Effector CD4-positive, alpha-beta T cell (primary cell): ENCODE results near the gene HTT-AS.

ENCODE experiments used
- DNase-seq: peaks from one replicate; pipeline ENCODE4 v3.0.0-alpha.2; 2020

The HTT-AS gene

DNA sequence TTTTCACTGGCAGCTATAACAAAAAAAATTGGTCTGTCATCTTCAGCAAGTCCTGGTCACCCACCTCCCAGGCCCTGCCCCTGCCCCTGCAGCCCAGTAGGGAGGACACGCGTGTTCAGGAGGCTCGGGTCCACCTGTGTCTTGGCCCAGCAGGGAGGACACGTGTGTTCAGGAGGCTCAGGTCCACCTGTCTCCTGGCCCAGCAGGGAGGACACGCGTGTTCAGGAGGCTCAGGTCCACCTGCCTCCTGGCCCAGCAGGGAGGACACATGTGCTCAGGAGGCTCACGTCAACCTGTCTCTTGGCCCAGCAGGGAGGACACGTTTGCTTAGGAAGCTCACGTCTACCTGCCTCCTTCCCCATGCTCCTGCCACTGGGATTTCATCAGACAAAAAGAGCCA, 44.9 kb downstream of the HTT-AS start:
- no peak for DNase-seq

DNA sequence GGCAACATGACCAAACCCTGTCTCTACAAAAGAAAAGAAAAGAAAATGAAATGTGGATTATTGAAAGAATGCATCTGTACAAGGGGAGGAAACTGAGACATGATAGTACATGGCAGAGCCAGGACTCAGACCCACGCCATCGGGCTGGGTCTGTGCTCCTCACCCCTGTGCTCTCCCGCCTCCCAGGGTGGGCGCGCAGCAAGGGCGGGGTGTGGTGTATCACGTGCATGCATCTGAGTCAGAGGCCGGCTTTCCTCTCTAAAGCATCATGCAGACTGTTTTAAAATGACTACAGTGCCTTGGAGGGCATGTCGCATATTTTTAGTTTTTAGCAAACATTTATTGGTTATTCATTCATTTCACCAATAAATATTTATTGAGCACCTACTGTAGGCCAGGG, 47.8 kb downstream of the HTT-AS start:
- DNase-seq: no peak

DNA sequence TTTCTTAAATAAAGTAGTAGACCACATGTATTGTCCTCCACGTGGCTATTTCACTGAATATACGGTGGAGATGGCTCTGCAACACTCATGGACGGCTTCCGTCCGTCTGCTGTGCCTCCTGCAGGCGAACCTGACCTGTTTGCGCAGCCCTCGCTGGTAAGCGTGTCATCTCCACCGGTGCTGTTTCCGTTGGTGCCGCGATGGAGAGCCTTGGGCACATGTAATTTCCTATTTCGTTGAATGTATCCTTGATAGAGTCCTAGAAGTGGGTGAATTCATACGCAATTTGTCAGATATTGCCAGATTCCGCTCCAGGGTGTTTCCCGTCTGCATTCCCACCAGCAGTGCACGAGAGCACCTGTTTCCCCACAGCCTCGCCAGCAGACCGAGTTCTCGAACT, 48.5 kb downstream of the HTT-AS start:
- no peak for DNase-seq

DNA sequence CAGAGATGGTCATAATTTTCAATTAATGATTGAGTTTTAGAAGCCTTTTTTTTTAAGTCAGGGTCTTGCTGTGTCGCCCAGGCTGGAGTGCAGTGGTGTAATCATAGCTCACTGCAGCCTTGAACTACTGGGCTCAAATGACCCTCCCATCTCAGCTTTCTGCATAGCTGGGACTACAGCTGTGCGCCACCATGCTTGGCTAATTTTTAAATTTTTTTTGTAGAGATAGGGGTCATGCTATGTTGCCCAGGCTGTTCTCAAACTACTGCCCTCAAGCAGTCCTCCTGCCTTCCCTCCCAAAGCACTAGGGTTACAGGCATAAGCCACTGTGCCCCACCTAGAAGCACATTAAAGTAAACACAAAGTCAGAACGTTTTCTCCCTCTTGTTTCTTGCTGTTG, 51.7 kb downstream of the HTT-AS start:
- no peak for DNase-seq

DNA sequence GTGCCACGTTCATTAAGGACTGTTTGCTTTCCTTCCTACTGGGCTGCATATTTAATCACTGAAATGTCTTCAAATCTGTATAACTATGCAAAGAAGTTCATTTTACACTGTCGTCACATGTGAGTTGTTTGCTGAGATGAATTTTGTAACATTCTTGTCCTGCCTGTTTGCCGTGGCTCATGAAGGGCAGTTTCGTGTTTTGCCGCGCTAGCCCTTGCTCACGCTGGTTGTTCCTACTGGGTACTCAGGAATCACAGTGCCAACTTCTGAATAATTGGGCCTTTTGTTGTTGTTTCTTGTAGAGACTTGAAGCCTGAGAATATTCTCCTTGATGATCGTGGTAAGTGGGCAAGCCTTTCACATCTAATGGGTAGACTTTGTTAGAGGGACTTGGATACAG, 52.2 kb downstream of the HTT-AS start:
- no peak for DNase-seq

DNA sequence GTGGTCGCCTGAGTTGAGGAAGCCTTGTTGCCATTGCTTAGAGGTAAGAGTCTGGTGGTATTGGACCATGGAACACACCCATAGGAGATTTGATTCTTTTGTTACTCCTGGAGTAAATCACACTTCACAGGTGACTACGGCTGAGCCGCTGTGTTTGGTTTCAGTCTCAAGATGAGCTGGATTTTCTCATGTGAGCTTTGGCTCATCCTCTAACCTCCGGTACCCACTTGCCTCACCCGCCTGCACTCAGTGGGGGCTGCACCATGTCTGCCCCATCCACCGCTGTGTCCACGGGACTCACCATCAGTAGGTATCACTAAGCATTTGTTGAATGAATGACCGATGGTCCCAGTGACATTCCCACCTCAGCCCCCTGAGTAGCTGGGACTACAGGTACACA, 52.7 kb downstream of the HTT-AS start:
- no peak for DNase-seq

DNA sequence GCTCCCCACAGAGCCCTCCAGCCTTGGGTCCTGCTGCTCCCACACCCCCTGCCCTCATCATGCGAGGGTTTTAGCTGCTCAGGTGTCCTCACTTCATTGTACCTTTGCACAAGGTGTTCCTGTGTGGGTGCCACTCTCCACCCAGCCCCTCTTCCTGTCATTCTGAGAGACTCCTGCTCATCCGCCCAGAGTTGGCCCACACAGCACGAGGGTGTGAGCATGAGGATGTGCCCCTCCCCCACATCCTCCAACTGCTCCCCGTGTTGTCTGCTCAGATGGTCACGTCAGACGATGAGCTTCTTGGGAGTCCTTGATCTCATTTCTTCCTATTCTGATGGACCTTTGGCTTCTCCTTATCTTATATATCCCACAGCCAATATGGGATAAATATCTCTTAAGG, 53.2 kb downstream of the HTT-AS start:
- no peak for DNase-seq

DNA sequence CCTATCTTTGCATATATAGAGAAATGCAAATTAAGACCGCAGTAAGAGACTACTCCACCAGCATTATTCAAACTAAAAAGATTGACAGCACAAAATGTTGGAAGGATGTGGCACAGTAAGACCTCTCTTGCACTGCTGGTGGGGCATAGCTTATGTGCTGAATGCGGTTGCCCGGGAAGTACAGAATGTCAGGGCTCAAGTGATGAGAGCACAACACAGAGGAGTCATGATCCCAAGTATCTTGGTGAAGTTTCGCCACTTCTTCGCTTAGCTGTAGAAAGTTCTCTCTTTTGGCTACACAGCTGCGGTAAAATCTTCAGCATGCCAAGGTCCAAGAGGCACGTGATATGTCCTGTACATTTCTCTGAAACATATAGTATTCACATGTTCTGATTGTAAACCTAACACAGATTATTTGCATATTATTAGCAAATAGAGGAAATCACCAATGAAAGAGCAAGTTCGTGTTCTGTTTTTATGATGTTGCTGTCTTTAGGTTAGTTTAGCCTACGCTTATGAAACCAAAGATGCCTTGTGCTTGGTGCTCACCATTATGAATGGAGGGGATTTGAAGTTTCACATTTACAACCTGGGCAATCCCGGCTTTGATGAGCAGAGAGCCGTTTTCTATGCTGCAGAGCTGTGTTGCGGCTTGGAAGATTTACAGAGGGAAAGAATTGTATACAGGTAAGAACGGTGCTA, 55.0 kb downstream of the HTT-AS start:
- DNase-seq: no peak

DNA sequence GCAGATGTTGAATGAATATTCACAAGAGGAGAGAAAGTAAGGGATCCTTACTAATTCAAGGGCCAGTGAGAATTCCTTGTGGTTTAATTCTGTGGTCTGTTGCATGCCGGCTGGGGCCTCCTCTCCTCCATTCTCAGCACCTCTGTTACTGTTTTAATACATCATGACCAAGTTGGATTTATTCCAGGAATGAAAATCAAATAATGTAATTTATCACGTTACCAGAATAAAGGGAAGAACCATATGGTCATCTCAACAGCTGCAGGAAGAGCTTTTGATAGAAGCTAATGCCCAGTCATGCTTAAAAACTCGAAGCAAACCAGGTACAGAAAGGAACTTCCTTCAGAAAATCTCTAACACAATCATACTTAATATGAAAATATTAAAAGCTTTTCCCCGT, 56.8 kb downstream of the HTT-AS start:
- DNase-seq: no peak

DNA sequence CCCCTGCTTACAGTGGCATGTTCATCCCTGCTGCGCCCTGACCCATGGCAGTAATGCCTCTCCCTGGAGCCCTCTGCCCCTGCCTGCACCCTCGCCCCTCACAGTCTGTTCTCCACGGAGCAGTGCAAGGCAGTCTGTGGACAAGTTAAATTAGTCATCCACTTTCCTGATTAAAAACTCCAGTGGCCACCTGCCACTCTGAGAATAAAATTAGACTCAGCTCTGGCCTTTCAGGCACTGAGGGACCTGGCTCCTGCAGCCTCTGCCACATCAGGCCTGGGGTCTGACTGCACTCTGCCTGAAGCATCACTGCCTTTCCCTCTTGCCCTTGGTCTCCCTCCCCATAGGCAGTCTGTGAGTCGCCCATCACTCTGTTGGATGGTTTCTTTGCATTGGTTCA, 57.4 kb downstream of the HTT-AS start:
- no peak for DNase-seq

DNA sequence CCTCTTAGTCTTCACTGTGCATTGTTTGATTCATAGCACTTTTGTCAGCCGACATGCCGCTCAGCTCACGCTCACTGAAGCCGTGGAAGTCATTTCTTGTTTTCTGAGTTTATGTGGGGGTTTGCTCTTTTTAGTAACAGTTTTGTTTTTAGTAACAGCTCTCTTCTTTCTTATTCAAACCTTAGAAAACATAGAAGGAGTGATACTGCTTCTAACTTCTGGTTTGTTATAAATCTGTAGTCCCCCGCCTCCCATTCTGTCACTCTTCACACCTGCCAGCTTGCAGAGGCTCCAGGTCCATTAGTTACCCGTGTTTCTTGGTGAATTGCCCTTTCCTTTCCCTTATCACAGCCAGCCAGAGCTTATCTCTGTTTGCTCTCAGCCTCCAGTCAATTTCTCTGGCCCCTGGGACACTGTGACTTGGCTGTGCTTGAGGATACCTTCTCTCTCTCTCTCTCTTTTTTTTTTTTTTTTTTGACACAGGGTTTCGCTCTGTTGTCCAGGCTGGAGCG, 60.4 kb downstream of the HTT-AS start:
- no peak for DNase-seq
